Sigmoid colon (tissue), 7 donors: ENCODE data around the gene VAV3. TPM values are rescaled to one million over a fixed set of nuclear protein-coding genes. Genes with fewer than 3 reads are reported as not detected.

Experiments
- DNase-seq: peaks from one replicate; pipeline ENCODE4 v3.0.0-alpha.2; 2019
- H3K27ac ChIP-seq, 4 donors: fragments of 200-600 bp; sonication (generic); one replicate each; pipeline ENCODE4 v1.5.1; 2016 to 2019; ENCODE audit warnings: mild to moderate bottlenecking in 1 of 4
- H3K27me3 ChIP-seq, 3 donors: fragments of 200-600 bp; sonication (generic); one replicate each; pipeline ENCODE4 v1.5.1; 2019; ENCODE audit warnings: mild to moderate bottlenecking in 1 of 3
- H3K36me3 ChIP-seq, 4 donors: fragments of 200-600 bp; sonication (generic); one replicate each; pipeline ENCODE4 v1.5.1; 2016 to 2019
- H3K4me1 ChIP-seq, 4 donors: fragments of 200-600 bp; sonication (generic); one replicate each; pipeline ENCODE4 v1.5.1; 2017 to 2019
- H3K4me3 ChIP-seq, 4 donors: fragments of 200-600 bp; sonication (generic); one replicate each; pipeline ENCODE4 v1.5.1; 2017 to 2019; ENCODE audit warnings: mild to moderate bottlenecking in 2 of 4, moderate library complexity in 1 of 4
- H3K9me3 ChIP-seq, 4 donors: fragments of 200-600 bp in 3 of 4; sonication (generic) in 3 of 4; one replicate each; pipeline versions ENCODE4 v1.5.1 to v1.6.1; 2013 to 2019
- EP300 ChIP-seq, 4 donors: sonication (generic); formaldehyde crosslinking; IDR thresholded peaks; one replicate each; pipeline ENCODE4 v1.6.1; 2017; ENCODE audit warnings: antibody characterized with exemption in 4 of 4
- POLR2A ChIP-seq, 2 donors: fragments of 450-650 bp; IDR thresholded peaks; one replicate each; pipeline ENCODE4 v1.6.1; 2016; ENCODE audit warnings: antibody characterized with exemption in 2 of 2, mild to moderate bottlenecking in 2 of 2, moderate library complexity in 2 of 2
- POLR2AphosphoS5 ChIP-seq, 4 donors: sonication (generic); formaldehyde crosslinking; IDR thresholded peaks; one replicate each; pipeline ENCODE4 v1.6.1; 2017; ENCODE audit warnings: antibody characterized with exemption in 4 of 4
- WGBS, 2 donors: extraction: QIAGEN DNeasy Blood & Tissue Kit; methylation state at CpG; one replicate each; pipeline ENCODE4 v1.1.7; 2013; 5-methylcytosine and 5-hydroxymethylcytosine counted together
- intact Hi-C: fragments of 100-400 bp; cut with DNase I; formaldehyde crosslinking; loops from one replicate; pipeline ENCODE4 v1.15.1; 2023
- polyA plus RNA-seq, 3 donors: library from polyadenylated mRNA; stranded (reverse); fragments of 200-250 nt; gene quantifications; one replicate each; pipeline ENCODE4 v1.2.3, GENCODE V29; 2013
- total RNA-seq, 4 donors: library from RNA; depleted of rRNA; stranded (reverse); fragments of >200 nt; gene quantifications; one replicate each; pipeline ENCODE4 v1.1.0, GENCODE V29; 2016
- TF ChIP-seq, protein P1 (sequence below), 4 experiments: fragments of 450-650 bp in 3 of 4; fragments of 200-600 bp in 1 of 4; IDR thresholded peaks; one replicate each; pipeline ENCODE4 v1.5.1; 2016 to 2019; ENCODE audit warnings: antibody characterized with exemption in 4 of 4, mild to moderate bottlenecking in 3 of 4, moderate library complexity in 2 of 4
- donor health status: healthy with polysubstance abuse.
- donor health status: Bipolar disorder and iron deficiency.
- donor health status: healthy.

The VAV3 gene
- total and polyA plus RNA-seq, 7 donors, result 3.5 to 72.1 (median 17.3) TPM

DNA sequence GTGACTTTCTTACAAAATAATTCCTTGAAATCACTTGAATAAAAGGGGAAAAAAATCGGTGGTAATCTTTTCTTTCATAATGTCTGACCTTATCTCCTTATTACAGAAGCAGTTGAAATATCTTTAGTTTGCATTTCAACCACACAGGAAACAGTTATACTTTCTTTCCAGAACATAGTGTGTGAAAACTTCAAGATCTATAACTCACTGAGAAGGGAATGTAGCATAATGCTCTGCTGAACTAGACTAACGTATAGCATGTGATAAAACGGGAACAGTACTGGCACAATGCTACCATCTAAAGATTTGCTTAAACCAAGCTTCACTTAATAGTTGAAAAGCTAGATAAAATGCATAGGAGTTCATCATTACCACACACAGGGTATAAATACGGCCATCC lies 45.0 kb downstream of the VAV3 start:
- H3K27me3 ChIP-seq, result no peaks in the 10 kb centered on the region
- TF ChIP-seq POLR2A (IDR thresholded peaks at IDR 0.05), result no peak
- TF ChIP-seq, protein P1, sequence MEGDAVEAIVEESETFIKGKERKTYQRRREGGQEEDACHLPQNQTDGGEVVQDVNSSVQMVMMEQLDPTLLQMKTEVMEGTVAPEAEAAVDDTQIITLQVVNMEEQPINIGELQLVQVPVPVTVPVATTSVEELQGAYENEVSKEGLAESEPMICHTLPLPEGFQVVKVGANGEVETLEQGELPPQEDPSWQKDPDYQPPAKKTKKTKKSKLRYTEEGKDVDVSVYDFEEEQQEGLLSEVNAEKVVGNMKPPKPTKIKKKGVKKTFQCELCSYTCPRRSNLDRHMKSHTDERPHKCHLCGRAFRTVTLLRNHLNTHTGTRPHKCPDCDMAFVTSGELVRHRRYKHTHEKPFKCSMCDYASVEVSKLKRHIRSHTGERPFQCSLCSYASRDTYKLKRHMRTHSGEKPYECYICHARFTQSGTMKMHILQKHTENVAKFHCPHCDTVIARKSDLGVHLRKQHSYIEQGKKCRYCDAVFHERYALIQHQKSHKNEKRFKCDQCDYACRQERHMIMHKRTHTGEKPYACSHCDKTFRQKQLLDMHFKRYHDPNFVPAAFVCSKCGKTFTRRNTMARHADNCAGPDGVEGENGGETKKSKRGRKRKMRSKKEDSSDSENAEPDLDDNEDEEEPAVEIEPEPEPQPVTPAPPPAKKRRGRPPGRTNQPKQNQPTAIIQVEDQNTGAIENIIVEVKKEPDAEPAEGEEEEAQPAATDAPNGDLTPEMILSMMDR (IDR thresholded peaks at IDR 0.05), result no peak
- no peak for TF ChIP-seq POLR2AphosphoS5 (IDR thresholded peaks at IDR 0.05)
- no peak for TF ChIP-seq EP300 (IDR thresholded peaks at IDR 0.05)
- no peak overlapping the region for H3K4me3 ChIP-seq
- intact Hi-C loops, result no loop called here
- H3K36me3 ChIP-seq, result no peaks in the 10 kb centered on the region
- H3K9me3 ChIP-seq, result no peaks in the 10 kb centered on the region
- H3K27ac ChIP-seq, result no peak overlapping the region
- no peaks in the 10 kb centered on the region for H3K4me1 ChIP-seq
- WGBS, 2 donors, result 39 to 56% methylated on average over 4 of the region's 4 CpGs
- DNase-seq, result no peak

DNA sequence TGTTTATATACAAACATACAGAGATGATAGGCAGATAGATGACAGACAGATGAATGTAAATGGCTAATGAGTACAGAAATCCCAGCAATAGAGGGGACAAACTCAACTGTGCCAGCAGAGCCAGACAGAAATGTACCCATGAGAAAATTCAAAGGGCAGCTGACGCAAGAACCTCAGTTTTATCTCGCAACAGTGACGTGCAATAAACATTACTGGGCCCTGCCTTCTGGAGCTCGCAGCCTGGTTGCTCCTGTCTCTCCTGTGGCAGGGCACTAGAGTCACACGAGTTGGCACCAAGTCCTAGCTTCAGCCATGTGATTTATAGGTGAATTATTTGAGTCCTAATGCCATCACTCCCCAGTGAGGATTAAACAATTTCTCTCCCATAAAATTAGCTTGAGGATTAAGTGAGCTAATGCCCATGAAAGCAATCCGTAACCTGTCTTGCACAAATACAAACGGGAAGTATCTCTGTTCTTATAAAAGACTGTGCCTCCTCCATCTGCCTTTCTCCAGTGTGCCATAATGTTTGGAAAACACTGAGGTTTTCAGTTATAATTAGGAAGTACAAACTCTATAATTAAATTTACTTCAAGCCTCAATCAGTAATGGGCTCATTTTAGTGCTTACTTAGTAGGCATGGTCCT lies 50.7 kb downstream of the VAV3 start:
- Histone ChIP-seq H3K4me1 (no peaks in the 10 kb centered on the region), H3K9me3 (no peaks in the 10 kb centered on the region), H3K4me3 (no peak overlapping the region), H3K27ac (no peak overlapping the region), H3K27me3 (no peaks in the 10 kb centered on the region), H3K36me3 (no peaks in the 10 kb centered on the region)
- WGBS, 2 donors, result 61 to 77% methylated on average over 7 of the region's 7 CpGs
- no peak for TF ChIP-seq POLR2A (IDR thresholded peaks at IDR 0.05)
- TF ChIP-seq, protein P1 (IDR thresholded peaks at IDR 0.05), result no peak
- no peak for TF ChIP-seq POLR2AphosphoS5 (IDR thresholded peaks at IDR 0.05)
- TF ChIP-seq EP300 (IDR thresholded peaks at IDR 0.05), result no peak
- intact Hi-C loops, result no loop called here
- no peak for DNase-seq

DNA sequence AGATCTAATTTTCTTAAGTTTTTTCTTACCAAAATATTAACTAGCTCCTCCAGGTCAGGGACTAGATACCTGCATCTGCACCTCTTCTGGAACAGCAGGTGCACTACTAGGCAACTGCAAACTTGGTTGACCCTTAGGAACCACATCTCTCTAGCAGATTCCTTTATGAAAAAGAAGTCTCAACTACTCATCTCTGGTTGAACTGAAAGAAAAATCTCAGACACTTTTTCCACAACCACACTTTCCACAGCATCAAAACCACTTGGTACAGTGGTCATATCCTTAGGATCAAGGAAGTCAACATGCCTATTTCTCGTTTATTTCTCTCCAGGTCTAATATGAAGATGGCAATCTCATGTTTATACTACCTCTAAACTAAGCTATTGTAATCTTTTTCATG lies 52.3 kb downstream of the VAV3 start:
- no peaks in the 10 kb centered on the region for H3K27me3 ChIP-seq
- no peaks in the 10 kb centered on the region for H3K9me3 ChIP-seq
- no peak for TF ChIP-seq POLR2AphosphoS5 (IDR thresholded peaks at IDR 0.05)
- TF ChIP-seq EP300 (IDR thresholded peaks at IDR 0.05), result no peak
- TF ChIP-seq, protein P1 (IDR thresholded peaks at IDR 0.05), result no peak
- no peak for TF ChIP-seq POLR2A (IDR thresholded peaks at IDR 0.05)
- no peak overlapping the region for H3K4me3 ChIP-seq
- H3K36me3 ChIP-seq, result no peaks in the 10 kb centered on the region
- intact Hi-C loops, result no loop called here
- WGBS, 2 donors, result 54 to 57% methylated on average over 1 of the region's 1 CpG
- DNase-seq, result no peak
- no peaks in the 10 kb centered on the region for H3K4me1 ChIP-seq
- H3K27ac ChIP-seq, result no peak overlapping the region

DNA sequence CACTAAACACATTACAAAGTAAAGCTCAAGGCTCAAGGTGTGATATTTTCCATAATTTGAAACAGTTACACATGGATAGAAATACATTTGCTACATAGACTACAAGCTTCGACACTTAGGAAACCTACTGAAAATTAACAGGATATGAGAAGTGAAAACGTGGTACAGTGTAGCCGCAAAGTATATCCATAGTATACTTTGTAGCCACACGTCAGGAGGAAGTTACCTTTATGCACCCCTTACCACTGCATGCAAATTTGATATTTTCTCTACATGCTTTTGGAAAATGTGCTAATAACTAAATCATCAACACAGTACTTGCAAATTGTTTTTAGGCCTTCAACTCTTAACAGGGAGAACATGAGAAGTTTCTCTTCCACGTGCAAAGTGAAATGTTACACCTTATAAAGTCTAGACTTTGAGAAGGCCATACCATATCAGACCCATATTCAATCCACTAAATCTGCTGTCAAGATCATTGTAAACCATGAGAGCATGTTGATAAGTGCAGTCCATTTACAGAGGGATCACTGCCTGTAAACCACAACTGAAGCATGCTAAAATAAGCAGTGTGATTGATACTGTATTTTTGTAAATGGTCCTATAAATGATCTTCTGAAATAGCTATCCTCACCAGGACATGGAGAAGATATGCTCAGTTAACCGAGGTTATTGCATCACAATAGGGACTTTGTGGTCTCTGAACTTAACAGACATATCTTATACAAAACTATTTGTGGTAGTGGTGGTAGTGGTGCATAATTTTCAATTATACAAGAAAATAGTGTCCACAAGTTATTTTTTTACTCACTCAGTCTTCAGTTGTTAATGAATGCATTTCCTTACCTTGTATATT lies 64.7 kb downstream of the VAV3 start:
- intact Hi-C loops, result no loop called here
- H3K27me3 ChIP-seq, result no peaks in the 10 kb centered on the region
- DNase-seq, result no peak
- no peaks in the 10 kb centered on the region for H3K36me3 ChIP-seq
- H3K4me3 ChIP-seq, result no peak overlapping the region
- H3K4me1 ChIP-seq, result no peaks in the 10 kb centered on the region
- H3K27ac ChIP-seq, result no peak overlapping the region
- H3K9me3 ChIP-seq, result no peaks in the 10 kb centered on the region
- TF ChIP-seq EP300 (IDR thresholded peaks at IDR 0.05) (no peak), POLR2AphosphoS5 (IDR thresholded peaks at IDR 0.05) (no peak), POLR2A (IDR thresholded peaks at IDR 0.05) (no peak)
- TF ChIP-seq, protein P1 (IDR thresholded peaks at IDR 0.05), result no peak
- WGBS, 2 donors, result 44 to 67% methylated on average over 6 of the region's 6 CpGs
